Measurements from ENCODE around the gene GPR65.

Gene GPR65

GRCh38 chr14:88012495-88012894 lies 7.6 kb downstream of the GPR65 start:
- TF ChIP-seq EGR1 (IDR thresholded peaks at IDR 0.05) (no peak), CREB1 (IDR thresholded peaks at IDR 0.05; ENCODE audit: low read depth) (no peak), TEAD4 (IDR thresholded peaks at IDR 0.05) (no peak), TAF1 (IDR thresholded peaks at IDR 0.05; ENCODE audit: low read depth) (no peak), EP300 (IDR thresholded peaks at IDR 0.05; ENCODE audit: borderline replicate concordance) (no peak), CEBPB (IDR thresholded peaks at IDR 0.05) (no peak), YY1 (IDR thresholded peaks at IDR 0.05; ENCODE audit: low read depth) (no peak), NFIC (IDR thresholded peaks at IDR 0.05) (no peak), REST (IDR thresholded peaks at IDR 0.05; ENCODE audit: low read depth) (no peak), MAX (IDR thresholded peaks at IDR 0.05) (no peak), ZBTB7A (IDR thresholded peaks at IDR 0.05; ENCODE audit: low read depth) (no peak), FOXM1 (IDR thresholded peaks at IDR 0.05; ENCODE audit: borderline replicate concordance, low read depth) (no peak), USF1 (IDR thresholded peaks at IDR 0.05) (no peak), RAD21 (IDR thresholded peaks at IDR 0.05; ENCODE audit: low read depth) (no peak), TCF12 (IDR thresholded peaks at IDR 0.05; ENCODE audit: low read depth) (no peak)

DNA sequence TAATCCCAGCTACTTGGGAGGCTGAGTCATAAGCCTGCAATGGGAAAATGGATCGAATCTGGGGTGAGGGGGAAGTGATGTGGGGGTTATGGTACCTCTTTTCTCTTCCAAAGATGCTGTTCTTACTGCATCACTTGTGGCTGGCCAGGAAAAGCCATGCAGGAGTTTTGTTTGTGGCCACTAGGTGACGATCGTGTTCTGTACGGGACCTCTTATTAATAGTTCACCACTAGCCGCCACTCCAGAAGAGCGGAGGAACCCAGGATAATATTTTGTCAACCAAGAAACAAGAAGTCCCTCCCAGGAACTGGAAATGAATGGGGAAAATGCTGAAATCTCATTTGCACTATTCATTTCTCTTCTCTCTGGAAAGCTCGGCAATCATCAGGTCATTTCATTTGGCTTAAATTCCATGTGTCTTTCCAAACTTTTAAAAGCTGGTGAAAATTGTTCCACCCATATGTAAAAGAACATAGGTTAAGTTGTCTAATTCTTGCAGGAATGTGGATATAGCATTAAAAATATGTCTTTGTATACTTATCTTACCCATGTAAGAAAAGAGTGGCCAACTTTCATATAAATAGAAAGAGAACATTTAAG lies 8.9 kb downstream of the GPR65 start:
- no peak for TF ChIP-seq CREB1 (IDR thresholded peaks at IDR 0.05; ENCODE audit: low read depth)
- peak; percentile 79 for TF ChIP-seq RAD21 (IDR thresholded peaks at IDR 0.05; ENCODE audit: low read depth)

DNA sequence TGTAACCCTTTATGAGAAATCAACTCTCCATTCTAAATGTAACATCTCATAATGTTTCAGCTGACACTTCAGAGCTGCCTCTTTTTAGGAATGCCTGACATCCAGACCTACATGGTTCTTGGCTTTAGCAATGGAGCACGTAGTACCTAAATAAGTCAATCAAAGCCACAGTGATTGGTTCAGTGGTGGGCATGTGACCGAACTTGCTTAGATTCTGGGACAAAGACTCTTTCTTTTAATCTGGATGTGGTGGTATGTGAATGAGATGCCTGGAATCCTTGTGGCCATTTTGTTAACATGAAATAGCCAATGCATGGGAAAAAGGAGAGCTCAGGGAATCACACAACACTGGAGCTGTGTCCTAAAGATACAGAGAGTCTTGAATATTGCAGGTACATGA lies 11.8 kb downstream of the GPR65 start:
- no peak for TF ChIP-seq EGR1 (IDR thresholded peaks at IDR 0.05)
- TF ChIP-seq EP300 (IDR thresholded peaks at IDR 0.05; ENCODE audit: borderline replicate concordance) = no peak
- TF ChIP-seq TAF1 (IDR thresholded peaks at IDR 0.05; ENCODE audit: low read depth) = no peak
- TF ChIP-seq USF1 (IDR thresholded peaks at IDR 0.05) = no peak
- no peak for TF ChIP-seq RAD21 (IDR thresholded peaks at IDR 0.05; ENCODE audit: low read depth)
- TF ChIP-seq ZBTB7A (IDR thresholded peaks at IDR 0.05; ENCODE audit: low read depth) = no peak
- no peak for TF ChIP-seq TCF12 (IDR thresholded peaks at IDR 0.05; ENCODE audit: low read depth)
- TF ChIP-seq TEAD4 (IDR thresholded peaks at IDR 0.05) = no peak
- no peak for TF ChIP-seq REST (IDR thresholded peaks at IDR 0.05; ENCODE audit: low read depth)
- no peak for TF ChIP-seq MAX (IDR thresholded peaks at IDR 0.05)
- no peak for TF ChIP-seq FOXM1 (IDR thresholded peaks at IDR 0.05; ENCODE audit: borderline replicate concordance, low read depth)
- no peak for TF ChIP-seq CEBPB (IDR thresholded peaks at IDR 0.05)

DNA sequence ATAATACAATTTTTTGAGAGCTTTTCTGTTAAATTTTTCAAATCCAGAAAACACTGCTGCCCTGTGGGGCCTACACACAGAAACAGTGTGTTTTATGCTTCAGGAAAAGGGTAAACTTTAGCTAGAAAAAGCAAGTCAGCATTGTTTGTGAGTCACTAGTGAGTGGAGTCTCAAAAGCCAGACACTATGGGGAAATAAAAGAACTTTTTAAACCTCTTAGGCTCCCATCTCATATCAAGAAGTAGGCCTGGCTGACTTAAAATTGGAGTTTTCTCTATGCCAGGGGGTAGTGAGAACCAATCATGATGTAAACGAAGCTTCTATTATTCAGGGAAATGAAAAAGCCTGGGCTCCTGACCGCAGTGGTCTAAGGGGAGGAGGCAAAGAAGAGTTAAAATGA lies 12.6 kb downstream of the GPR65 start:
- TF ChIP-seq USF1 (IDR thresholded peaks at IDR 0.05) (no peak), REST (IDR thresholded peaks at IDR 0.05; ENCODE audit: low read depth) (no peak), MAX (IDR thresholded peaks at IDR 0.05) (no peak), TAF1 (IDR thresholded peaks at IDR 0.05; ENCODE audit: low read depth) (no peak), EGR1 (IDR thresholded peaks at IDR 0.05) (no peak), RAD21 (IDR thresholded peaks at IDR 0.05; ENCODE audit: low read depth) (no peak), EP300 (IDR thresholded peaks at IDR 0.05; ENCODE audit: borderline replicate concordance) (no peak), FOXM1 (IDR thresholded peaks at IDR 0.05; ENCODE audit: borderline replicate concordance, low read depth) (no peak), CREB1 (IDR thresholded peaks at IDR 0.05; ENCODE audit: low read depth) (no peak), ZBTB7A (IDR thresholded peaks at IDR 0.05; ENCODE audit: low read depth) (no peak)
